NCI-H2196 treated with DMSO at 0.1 percent for 48 hours (cell line): ENCODE measurements around the gene SERPINE2.
"Not testable (repeated sequence)": the region's sequence is repeated elsewhere in the genome, so short reads cannot be mapped to it uniquely, and the experiment has no call there.

Experiments
- DNase-seq: peaks from one replicate; lab custom pipeline; 2025; ENCODE audit not compliant: unreplicated experiment; lab: John Stamatoyannopoulos, UW

SERPINE2 gene

GRCh38 chr2:224016963-224017362, 22.1 kb downstream of the SERPINE2 start:
- no peak for DNase-seq

DNA sequence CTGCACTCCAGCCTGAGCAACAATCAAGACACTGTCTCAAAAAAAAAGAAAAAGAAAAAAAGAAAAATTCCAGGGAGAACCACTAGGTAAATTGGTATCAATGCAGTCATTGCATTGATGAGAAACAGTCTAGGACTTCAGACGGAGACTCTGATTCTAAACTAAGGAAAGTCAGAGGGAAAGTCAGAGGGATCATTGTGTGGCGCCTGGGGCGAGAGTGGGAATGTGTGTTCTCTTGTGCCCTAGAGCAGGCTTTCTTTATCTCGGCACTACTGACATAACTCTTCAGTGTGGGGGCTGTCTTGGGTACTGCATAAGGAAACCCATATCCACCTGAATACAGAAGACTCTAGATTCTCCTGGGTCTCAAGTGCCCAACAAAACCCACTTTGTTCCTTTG, 24.8 kb downstream of the SERPINE2 start:
- no peak for DNase-seq

- DNase-seq = no peak
These were observed 27.2 kb downstream of the SERPINE2 start for GRCh38 chr2:224011837-224012236.

DNA sequence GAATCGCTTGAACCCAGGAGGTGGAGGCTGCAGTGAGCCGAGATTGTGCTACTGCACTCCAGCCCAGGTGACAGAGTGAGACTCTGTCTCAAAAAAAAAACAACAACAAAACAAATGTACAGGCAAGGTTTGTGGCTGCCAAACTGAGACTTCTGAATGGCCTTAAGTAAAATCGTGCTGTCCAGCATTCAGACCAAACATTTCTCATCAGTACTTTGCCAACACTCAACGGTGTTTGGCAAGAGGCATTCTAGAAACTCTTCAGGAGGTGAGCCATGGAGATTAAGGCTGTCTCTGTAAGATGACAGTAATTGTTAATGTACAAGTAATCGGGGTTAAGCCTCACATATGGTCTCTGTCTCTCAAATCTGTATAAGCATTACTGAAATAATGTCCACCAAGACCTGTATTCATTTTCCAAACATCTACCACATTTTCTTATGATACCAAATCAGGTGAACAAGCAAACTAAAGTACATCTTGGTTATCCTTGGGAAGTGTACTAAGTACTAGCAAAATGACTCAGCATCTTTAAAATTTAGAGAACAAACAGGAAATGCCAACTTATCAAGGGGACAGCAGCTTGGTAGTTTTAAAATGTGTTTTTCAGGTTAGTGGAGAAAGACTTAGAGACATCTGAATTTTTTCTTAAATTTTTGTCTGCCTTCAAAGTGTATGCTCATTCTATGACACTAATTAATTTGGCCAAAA, 29.3 kb downstream of the SERPINE2 start:
- no peak for DNase-seq

DNA sequence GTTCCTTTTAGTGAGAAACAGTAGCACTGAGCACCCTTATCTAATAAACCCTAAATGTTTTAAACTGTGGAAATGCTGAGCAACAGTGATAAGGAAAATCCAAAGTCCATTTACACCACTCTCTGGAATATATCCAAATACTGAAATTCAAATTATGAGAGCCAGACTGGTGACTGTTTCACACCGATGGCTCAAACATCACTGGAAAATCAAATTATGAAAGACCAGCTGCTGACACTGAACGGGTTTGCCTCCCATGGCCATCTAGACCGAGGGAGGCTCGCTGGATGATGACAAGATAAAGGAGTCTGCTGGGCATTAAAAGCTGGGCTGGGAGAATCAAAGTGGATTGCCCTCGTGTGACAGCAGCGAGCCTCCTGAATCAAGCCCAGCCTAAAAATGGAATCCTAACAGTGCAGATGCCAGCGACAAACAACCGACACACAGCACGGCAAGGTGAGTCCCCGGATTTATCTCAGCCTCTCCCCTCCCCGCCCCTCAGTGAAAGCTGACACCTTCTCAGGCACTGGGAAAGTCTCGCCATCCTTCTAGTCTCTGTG, 30.3 kb downstream of the SERPINE2 start:
- DNase-seq = no peak

DNA sequence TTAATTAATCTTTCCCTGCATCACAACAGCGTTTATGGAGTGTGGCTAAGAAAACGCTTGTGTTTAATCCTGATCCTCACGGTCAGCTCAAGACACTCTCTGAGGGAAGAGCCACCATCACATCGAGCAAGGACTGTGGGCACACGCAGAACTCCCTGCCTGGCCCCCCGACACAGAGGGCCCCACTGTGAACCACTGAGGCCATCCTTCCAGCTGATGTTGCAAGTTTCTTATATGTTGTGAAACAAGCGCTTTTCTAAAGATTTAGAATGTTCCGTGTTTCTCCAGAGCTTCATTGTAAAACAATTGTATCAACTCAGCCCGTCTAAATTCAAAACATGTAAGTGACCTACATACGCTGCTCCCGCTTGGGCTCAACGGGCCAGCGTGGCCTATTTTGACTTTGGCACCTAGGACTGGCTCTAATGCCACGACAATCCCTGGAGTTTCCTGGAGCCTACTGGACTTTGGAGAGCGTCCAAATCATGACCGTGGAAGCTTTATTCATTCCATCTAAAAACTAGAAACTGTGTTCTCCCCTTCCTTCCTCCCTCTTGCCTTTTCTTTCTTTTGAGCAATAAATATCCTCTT, 34.9 kb downstream of the SERPINE2 start:
- no peak for DNase-seq

GRCh38 chr2:224000662-224001061, 38.4 kb downstream of the SERPINE2 start:
- not testable (repeated sequence) for DNase-seq

DNA sequence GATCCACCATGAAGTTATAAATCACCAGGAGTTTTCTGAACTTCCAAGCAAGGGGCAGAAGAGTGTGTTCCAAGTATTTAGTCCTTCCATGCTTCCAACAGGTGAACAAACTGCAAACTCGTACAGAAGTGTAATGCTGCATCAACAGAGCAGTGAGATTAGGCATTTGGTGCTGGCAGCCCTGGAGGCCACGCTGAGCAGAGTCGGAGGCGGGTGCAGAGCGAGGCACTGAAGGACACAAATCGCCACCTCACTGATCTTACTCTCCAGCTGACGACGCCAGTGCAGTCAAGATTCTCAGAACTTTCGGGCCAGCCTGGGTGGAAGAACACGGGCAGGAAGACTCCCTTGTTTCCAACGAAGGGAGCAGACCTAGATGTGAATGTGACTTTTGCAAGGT, 39.2 kb downstream of the SERPINE2 start:
- DNase-seq = no peak

- no peak for DNase-seq
These were observed 40.1 kb downstream of the SERPINE2 start for GRCh38 chr2:223998948-223999347.

GRCh38 chr2:223997938-223998337, 41.1 kb downstream of the SERPINE2 start:
- DNase-seq = no peak

DNA sequence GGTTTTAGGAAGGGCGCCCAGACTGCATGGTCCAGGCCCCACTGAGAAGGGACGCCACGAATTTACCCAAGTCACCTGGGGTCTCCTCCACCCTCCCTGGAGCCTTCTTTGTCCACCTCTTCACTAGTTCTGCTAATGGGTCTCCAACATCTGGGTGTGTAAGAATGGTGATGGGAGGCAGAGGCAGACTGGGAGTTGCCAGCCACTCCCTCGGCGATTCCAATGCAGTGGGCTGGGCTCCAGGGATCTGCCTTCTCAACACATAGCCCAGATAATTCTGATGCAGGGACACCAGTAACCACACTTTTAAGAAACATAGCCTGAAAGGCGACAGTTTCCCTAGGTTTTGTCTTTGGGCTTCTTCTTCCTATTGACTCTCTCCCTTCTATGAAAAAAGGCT, 42.7 kb downstream of the SERPINE2 start:
- no peak for DNase-seq

DNA sequence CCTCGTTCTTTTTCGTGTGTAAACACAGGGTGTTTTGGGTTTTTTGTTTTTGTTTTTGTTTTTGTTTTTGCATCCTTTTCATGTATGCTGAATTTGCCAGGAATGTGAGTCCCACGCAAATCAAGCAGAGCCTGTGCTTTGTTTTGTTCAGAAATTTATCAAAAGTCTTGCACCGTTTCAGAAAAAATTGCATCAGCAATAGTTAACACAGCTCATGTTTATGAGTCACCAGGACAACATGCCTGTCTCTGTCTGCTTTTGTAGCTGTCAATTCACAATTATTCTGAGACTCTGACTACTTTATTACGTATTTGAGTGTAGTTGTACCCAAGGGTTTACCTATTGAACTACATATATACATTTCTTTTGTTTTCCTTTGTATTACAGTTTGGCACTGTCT, 43.5 kb downstream of the SERPINE2 start:
- no peak for DNase-seq

- DNase-seq = no peak
These were observed 44.4 kb downstream of the SERPINE2 start for GRCh38 chr2:223994562-223995162.

DNA sequence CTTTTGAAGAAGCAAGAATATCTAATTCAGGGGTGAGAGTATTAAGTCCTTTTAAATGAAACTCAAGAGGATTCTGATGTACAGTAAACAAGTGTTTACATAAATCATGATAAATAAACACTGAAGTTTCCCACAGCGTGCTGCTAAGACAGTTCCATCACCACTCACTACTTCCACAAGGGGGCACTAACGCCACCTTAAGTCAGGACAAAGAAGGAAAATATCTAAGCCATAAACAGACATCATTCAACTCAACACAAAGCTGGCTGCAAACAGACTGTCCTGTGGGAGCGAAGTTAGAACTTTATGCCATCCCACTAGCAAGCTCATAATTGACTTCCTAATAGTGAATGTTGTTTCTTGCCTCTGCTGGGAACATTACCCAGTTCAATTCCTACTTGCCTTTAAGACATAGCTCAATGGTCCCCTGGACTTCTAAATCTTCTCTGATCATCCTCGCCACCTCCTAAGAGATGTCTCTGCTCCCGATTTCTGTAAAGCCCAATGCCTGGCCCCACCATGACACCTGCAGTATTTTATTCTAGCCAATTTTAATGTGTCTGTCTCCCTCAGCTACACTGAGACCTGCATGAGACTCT, 45.4 kb downstream of the SERPINE2 start:
- peak; percentile 66 for DNase-seq

DNA sequence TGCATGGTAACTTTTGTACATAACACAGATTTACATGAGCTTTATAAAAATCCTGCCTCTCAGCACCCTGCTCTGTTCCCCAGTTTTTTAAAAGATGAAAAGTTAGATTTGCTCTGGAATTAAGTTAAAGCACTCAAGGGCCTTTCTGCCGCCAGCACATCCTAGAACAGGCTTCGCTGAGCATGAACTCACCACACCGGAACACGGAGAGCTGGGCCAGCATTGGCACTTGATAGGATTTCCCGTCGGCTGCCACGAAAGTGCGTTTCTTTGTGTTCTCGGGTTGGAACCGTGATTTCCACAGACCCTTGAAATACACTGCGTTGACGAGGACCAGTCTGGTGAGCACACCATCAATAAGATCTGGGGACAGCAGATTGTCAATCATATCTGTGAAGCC, 47.5 kb downstream of the SERPINE2 start:
- DNase-seq = no peak

- DNase-seq = no peak
These were observed 49.2 kb downstream of the SERPINE2 start for GRCh38 chr2:223989856-223990232.

GRCh38 chr2:223989206-223989855, 49.8 kb downstream of the SERPINE2 start:
- DNase-seq = no peak

- DNase-seq = no peak
These were observed 57.8 kb downstream of the SERPINE2 start for GRCh38 chr2:223981241-223981640.

DNA sequence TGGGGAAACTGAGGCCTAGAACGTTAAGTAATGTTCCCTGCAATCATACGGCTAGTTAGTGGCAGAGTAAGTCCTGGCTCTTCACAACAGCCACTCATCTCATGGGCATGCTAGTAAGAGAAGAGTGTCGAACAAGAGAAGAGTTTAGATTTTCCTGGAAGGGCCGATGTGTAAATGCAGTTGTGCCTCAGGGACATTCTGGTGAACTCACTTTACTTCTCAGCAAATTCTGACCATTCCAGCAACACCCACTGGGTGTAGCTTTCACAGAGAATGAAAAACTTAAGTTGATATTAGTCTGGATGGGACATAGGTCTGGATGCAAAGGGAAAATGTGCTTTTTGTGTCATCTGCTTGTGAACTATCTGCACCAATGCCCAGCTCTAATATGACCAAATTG, 58.3 kb downstream of the SERPINE2 start:
- no peak for DNase-seq

- no peak for DNase-seq
These were observed 58.7 kb downstream of the SERPINE2 start for GRCh38 chr2:223980397-223980735.

GRCh38 chr2:223979730-223980396, 59.2 kb downstream of the SERPINE2 start:
- DNase-seq = no peak
